AG09319 (cell line): ENCODE data around the gene VANGL1.
"Not testable (repeated sequence)": the region's sequence is repeated elsewhere in the genome, so short reads cannot be mapped to it uniquely, and the experiment has no call there.

Experiments used
- DNase-seq: peaks from one replicate; pipeline ENCODE4 v3.0.0-alpha.2; 2010; ENCODE audit warnings: low read depth; ENCODE audit errors: extremely low read depth
- TF ChIP-seq, protein P1 (sequence below): IDR thresholded peaks from 2 replicates; pipeline ENCODE4 v1.5.1; 2011; ENCODE audit warnings: low read depth, mild to moderate bottlenecking, inconsistent platforms, low read length, moderate library complexity

Gene VANGL1

DNA sequence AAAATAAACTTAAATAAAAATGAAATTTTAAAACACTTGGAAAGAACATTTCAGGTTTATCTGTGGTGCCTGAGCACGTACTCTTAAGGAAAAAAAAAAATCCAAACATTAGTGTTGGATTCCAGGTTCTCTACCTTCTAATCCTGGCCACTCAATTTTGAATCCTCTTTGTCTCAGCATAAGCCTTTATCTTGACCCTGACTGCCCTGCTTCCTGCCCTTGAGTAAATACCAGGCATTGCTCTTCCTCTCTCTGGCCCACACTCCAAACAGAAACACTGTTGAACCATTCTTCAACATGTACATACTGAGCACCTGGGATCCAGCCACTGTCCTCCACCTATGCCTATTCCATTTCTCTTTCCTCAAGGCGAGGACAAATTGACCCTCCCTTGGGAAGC, 11.4 kb upstream of the VANGL1 start:
- DNase-seq = no peak
- TF ChIP-seq, protein P1, sequence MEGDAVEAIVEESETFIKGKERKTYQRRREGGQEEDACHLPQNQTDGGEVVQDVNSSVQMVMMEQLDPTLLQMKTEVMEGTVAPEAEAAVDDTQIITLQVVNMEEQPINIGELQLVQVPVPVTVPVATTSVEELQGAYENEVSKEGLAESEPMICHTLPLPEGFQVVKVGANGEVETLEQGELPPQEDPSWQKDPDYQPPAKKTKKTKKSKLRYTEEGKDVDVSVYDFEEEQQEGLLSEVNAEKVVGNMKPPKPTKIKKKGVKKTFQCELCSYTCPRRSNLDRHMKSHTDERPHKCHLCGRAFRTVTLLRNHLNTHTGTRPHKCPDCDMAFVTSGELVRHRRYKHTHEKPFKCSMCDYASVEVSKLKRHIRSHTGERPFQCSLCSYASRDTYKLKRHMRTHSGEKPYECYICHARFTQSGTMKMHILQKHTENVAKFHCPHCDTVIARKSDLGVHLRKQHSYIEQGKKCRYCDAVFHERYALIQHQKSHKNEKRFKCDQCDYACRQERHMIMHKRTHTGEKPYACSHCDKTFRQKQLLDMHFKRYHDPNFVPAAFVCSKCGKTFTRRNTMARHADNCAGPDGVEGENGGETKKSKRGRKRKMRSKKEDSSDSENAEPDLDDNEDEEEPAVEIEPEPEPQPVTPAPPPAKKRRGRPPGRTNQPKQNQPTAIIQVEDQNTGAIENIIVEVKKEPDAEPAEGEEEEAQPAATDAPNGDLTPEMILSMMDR = no peak

DNA sequence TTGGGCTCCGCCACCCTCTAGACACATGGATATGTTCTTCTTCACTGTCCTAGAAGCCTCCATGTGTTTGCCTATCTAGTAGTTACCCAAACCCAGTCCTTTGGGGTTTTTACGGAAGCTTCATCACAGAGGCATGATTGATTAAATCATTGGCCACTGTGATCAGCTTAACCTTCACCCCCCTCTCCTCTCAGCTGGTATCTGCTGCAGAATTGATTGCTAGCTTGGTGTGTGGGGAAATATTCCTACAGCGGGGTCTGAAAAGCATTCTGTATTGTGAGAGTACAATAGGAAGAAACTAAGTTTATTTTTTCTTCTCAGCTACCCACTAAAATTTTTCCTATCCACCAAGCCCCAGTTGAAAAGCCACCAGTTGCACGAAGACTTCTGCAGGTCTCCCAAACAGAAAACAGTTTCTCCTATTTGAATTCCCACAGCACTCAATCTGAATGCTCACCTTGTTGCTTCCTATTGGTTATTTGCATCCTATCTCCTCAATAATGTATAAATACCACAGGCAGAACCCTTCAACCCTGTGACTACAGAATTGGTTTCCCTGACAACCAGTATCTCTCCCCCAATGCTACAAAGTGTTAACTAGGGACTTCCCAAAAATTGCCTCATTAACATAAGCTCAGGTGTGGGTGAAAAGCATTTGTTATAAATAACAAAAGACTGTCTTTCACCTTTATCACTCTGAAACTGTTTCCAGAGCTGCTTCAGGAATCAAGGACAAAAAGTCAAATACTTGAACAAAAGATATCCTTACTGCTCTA, 9.3 kb upstream of the VANGL1 start:
- TF ChIP-seq, protein P1 = no peak
- no peak for DNase-seq

DNA sequence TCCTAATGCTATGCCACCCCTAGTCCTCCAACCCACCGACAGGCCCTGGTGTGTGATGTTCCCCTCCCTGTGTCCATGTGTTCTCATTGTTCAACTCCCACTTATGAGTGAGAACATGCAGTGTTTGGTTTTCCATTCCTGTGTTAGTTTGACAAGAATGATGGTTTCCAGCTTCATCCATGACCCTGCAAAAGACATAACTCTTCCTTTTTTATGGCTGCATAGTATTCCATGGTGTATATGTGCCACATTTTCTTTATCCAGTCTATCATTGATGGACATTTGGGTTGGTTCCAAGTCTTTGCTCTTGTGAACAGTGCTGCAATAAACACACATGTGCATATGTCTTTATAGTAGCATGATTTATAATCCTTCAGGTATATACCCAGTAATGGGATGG, 8.2 kb upstream of the VANGL1 start:
- not testable (repeated sequence) for DNase-seq

DNA sequence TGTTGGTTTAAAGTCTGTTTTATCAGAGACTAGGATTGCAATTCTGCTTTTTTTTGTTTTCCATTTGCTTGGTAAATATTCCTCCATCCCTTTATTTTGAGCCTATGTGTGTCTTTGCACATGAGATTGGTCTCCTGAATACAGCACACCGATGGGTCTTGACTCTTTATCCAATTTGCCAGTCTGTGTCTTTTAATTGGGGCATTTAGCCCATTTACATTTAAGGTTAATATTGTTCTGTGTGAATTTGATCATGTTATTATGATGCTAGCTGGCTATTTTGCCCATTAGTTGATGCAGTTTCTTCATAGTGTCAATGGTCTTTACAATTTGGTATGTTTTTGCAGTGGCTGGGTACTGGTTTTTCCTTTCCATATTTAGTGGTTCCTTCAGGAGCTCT, 4.5 kb upstream of the VANGL1 start:
- DNase-seq = not testable (repeated sequence)

DNA sequence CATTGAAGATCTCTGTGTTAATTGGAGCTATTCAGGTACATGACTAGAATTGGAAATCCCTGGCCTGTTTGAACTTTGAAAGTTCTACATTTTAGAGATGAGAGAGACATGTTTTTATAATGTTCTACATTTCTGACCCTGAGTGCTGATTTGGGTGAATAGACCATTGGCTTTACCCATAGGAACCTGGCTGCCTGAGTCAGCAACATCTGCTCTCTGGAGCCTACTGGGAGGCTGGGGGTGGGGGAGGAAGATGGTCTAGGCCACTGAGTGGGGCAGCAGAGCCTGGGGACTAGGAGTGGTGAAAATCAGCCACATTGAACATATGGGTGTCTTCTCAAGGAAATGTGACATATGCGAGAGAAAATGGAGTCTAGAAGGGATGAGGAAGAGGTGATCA, 1.4 kb upstream of the VANGL1 start:
- no peak for DNase-seq
- TF ChIP-seq, protein P1 = no peak

DNA sequence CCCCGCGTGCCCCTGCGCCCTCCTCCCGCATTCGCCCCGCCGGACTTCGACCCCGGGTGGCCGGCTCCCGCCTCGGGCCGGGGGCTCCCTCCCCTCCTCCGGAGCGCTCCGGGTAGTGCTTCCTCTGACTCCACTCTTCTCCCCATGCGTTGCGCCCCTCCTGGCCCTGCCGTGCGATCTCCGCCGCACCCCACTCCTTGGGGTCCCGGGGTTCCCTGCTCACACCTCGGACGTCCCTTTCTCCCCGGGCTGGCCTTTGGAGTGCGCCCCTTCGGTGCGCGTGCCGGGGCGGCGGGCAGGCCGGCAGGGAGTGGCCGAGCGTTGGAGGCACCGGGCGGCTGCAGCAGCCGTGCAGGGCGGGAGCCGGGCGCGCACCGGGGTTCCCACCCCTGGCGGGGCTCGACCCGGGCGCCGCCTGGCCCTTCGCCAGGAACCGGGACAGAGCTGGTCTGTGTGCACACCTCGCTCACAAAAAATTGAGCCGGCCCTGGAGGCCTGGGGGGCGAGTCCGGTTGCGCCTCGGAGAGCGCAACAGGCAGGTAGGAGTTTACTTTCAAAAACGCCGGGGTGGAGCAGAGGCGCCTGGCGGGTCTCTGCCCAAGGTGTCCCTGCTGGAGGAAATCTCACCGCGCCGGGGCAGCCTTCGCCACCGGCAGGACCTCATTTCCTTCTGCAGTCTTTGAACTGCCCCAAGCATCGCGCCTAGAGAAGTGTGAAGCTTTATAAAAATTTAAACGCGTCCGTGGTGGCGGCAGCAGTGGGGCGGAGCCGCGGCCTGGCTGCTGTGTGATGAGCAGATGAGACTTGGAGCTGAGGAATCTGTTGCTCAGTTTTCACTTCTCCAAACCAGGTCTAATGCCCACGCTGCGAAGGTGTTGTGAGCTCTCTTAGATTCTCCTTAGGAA, 650 bp downstream of the VANGL1 start:
- TF ChIP-seq, protein P1 = no peak
- DNase-seq = no peak

DNA sequence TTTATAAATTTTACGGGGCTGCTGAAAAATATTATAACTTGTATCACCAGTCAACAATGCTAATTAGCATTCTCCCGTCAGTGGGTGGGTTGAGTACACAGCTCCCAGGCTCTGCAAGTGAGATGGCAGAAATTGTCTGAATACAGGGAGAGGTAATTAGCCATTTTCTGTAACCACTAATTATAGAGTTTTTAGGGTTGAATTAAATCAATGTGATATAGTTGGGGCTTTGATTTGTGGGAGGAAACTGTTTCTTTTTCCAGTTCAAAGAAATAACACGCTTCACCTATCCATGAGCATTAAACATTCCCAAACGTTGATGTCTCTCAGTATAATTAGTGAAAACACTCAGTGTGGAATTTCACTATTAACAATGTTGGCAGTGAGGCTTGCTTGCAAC, 1.5 kb downstream of the VANGL1 start:
- TF ChIP-seq, protein P1 = no peak
- no peak for DNase-seq

DNA sequence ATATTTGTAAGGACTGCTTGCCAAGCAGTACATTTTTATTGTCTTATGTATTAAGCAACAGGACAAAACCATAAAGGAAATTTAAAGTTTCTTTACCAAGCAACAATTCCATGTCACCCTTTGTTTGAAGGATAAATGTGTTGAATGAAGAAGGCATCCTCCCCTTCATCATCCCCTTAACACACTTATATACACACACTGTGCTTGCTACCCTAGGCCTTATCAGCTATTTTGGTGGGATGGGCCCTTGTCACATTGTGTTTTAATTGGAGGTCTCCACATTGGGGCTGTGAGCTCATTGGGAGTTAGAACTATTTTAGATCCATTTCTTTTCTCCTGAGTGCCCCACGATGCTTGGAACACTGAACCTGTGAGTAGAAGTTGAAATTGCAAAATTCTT, 1.9 kb downstream of the VANGL1 start:
- DNase-seq = no peak
- TF ChIP-seq, protein P1 = no peak
